SK-N-SH treated with all-trans-retinoic acid at 6 μM for 48 hours (cell line): ENCODE measurements around the gene TMC2.

Source experiments
- ATAC-seq: fragments of 200-7000 bp; cut with Tn5 transposase; 3 replicates; pipeline ENCODE4 v1.9.1; 2020; ENCODE audit warnings: mild to moderate bottlenecking, moderate library complexity
- BACH2 ChIP-seq: fragments of 250-450 bp; sonication (Bioruptor Pico); IDR thresholded peaks from 2 replicates; pipeline ENCODE4 v1.9.0; 2021; ENCODE audit warnings: mild to moderate bottlenecking, borderline replicate concordance
- CREB5 ChIP-seq: fragments of 250-450 bp; sonication (Bioruptor Pico); IDR thresholded peaks from 2 replicates; pipeline ENCODE4 v1.5.1; 2020; ENCODE audit warnings: low read depth, mild to moderate bottlenecking, moderate library complexity
- CSDC2 ChIP-seq: fragments of 250-450 bp; sonication (Bioruptor Pico); IDR thresholded peaks from 2 replicates; pipeline ENCODE4 v1.5.0; 2020; ENCODE audit warnings: mild to moderate bottlenecking, moderate library complexity
- CSRNP3 ChIP-seq: fragments of 250-450 bp; sonication (Bioruptor Pico); IDR thresholded peaks from 2 replicates; pipeline ENCODE4 v1.5.1; 2021; ENCODE audit warnings: mild to moderate bottlenecking, moderate library complexity
- ESRRG ChIP-seq: fragments of 250-450 bp; sonication (Bioruptor Pico); IDR thresholded peaks from 2 replicates; pipeline ENCODE4 v1.6.1; 2021; ENCODE audit warnings: mild to moderate bottlenecking
- GLIS3 ChIP-seq: fragments of 250-450 bp; sonication (Bioruptor Pico); IDR thresholded peaks from 2 replicates; pipeline ENCODE4 v1.5.0; 2020; ENCODE audit warnings: mild to moderate bottlenecking, moderate library complexity
- ISL1 ChIP-seq: fragments of 250-450 bp; sonication (Bioruptor Pico); IDR thresholded peaks from 2 replicates; pipeline ENCODE4 v2.1.2; 2022; ENCODE audit warnings: mild to moderate bottlenecking, moderate library complexity
- OSR1 ChIP-seq: fragments of 250-450 bp; sonication (Bioruptor Pico); IDR thresholded peaks from 2 replicates; pipeline ENCODE4 v1.8.0; 2022; ENCODE audit warnings: moderate library complexity, mild to moderate bottlenecking, inconsistent platforms
- PPARA ChIP-seq: fragments of 250-450 bp; sonication (Bioruptor Pico); IDR thresholded peaks from 2 replicates; pipeline ENCODE4 v1.5.0; 2020; ENCODE audit warnings: mild to moderate bottlenecking, borderline replicate concordance
- RARB ChIP-seq: fragments of 250-450 bp; sonication (Bioruptor Pico); IDR thresholded peaks from 2 replicates; pipeline ENCODE4 v1.8.0; 2021; ENCODE audit warnings: mild to moderate bottlenecking, moderate library complexity
- SNAI2 ChIP-seq: fragments of 250-450 bp; sonication (Bioruptor Pico); IDR thresholded peaks from 2 replicates; pipeline ENCODE4 v1.5.0; 2020; ENCODE audit warnings: mild to moderate bottlenecking, moderate library complexity
- TCF4 ChIP-seq: fragments of 250-450 bp; sonication (Bioruptor Pico); IDR thresholded peaks from 2 replicates; pipeline ENCODE4 v1.8.0; 2021; ENCODE audit warnings: mild to moderate bottlenecking, moderate library complexity, borderline replicate concordance
- TOX ChIP-seq: fragments of 250-450 bp; sonication (Bioruptor Pico); IDR thresholded peaks from 2 replicates; pipeline ENCODE4 v1.8.0; 2021; ENCODE audit warnings: mild to moderate bottlenecking, moderate library complexity, borderline replicate concordance
- TSHZ2 ChIP-seq: fragments of 250-450 bp; sonication (Bioruptor Pico); IDR thresholded peaks from 2 replicates; pipeline ENCODE4 v1.5.0; 2020; ENCODE audit warnings: mild to moderate bottlenecking, moderate library complexity
- ZC3H10 ChIP-seq: fragments of 250-450 bp; sonication (Bioruptor Pico); IDR thresholded peaks from 2 replicates; pipeline ENCODE4 v1.5.1; 2021; ENCODE audit warnings: mild to moderate bottlenecking, moderate library complexity
- ZFP30 ChIP-seq: fragments of 450-650 bp; formaldehyde crosslinking; IDR thresholded peaks from 2 replicates; pipeline ENCODE4 v1.5.0; 2022; ENCODE audit warnings: mild to moderate bottlenecking, moderate library complexity
- ZNF70 ChIP-seq: fragments of 450-650 bp; formaldehyde crosslinking; IDR thresholded peaks from 2 replicates; pipeline ENCODE4 v1.5.0; 2020; ENCODE audit warnings: mild to moderate bottlenecking, moderate library complexity
- ZNF8 ChIP-seq: fragments of 450-650 bp; formaldehyde crosslinking; IDR thresholded peaks from 2 replicates; pipeline ENCODE4 v1.5.0; 2020; ENCODE audit warnings: mild to moderate bottlenecking, moderate library complexity
- TF ChIP-seq, protein P1 (sequence below): fragments of 250-450 bp; sonication (Bioruptor Pico); IDR thresholded peaks from 2 replicates; pipeline ENCODE4 v1.8.0; 2021; ENCODE audit warnings: low read depth, mild to moderate bottlenecking, moderate library complexity, borderline replicate concordance

The TMC2 gene

GRCh38 chr20:2633381-2633780 lies 97.0 kb downstream of the TMC2 start:
- TF ChIP-seq RARB (CRISPR knock-in tag) (no peak), CSRNP3 (no peak), TOX (CRISPR knock-in tag) (no peak), ZFP30 (CRISPR knock-in tag) (no peak)
- TF ChIP-seq, all 23 proteins: peak for 0
- no peak for ATAC-seq

DNA sequence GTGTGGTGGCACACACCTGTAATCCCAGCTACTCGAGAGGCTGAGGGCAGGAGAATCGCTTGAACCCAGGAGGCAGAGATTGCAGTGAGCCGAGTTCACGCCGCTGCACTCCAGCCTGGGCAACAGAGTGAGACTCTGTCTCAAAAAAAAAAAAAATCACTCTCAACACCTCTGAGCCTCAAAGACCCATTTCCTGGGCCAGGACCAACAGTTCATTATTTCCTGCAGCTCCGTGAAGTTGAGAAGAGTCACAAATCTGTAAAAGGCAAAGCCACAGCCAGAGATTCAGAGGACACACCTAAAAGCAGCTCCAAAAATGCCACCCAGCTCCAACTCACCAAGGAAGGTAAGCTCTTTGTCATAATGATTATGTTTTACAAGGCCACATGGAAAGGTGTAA lies 100.9 kb downstream of the TMC2 start:
- ATAC-seq: no peak
- TF ChIP-seq GLIS3 (CRISPR knock-in tag): no peak
- TF ChIP-seq, protein P1, sequence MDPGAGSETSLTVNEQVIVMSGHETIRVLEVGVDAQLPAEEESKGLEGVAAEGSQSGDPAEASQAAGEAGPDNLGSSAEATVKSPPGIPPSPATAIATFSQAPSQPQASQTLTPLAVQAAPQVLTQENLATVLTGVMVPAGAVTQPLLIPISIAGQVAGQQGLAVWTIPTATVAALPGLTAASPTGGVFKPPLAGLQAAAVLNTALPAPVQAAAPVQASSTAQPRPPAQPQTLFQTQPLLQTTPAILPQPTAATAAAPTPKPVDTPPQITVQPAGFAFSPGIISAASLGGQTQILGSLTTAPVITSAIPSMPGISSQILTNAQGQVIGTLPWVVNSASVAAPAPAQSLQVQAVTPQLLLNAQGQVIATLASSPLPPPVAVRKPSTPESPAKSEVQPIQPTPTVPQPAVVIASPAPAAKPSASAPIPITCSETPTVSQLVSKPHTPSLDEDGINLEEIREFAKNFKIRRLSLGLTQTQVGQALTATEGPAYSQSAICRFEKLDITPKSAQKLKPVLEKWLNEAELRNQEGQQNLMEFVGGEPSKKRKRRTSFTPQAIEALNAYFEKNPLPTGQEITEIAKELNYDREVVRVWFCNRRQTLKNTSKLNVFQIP (CRISPR knock-in tag): no peak
- no peak for TF ChIP-seq TSHZ2 (CRISPR knock-in tag)
- TF ChIP-seq SNAI2: no peak
- TF ChIP-seq ZNF8: no peak
- TF ChIP-seq TOX (CRISPR knock-in tag): no peak
- no peak for TF ChIP-seq BACH2 (CRISPR knock-in tag)
- TF ChIP-seq RARB (CRISPR knock-in tag): no peak
- no peak for TF ChIP-seq OSR1 (CRISPR knock-in tag)
- TF ChIP-seq ZC3H10 (CRISPR knock-in tag): no peak
- no peak for TF ChIP-seq ISL1 (CRISPR knock-in tag)
- no peak for TF ChIP-seq PPARA (CRISPR knock-in tag)

DNA sequence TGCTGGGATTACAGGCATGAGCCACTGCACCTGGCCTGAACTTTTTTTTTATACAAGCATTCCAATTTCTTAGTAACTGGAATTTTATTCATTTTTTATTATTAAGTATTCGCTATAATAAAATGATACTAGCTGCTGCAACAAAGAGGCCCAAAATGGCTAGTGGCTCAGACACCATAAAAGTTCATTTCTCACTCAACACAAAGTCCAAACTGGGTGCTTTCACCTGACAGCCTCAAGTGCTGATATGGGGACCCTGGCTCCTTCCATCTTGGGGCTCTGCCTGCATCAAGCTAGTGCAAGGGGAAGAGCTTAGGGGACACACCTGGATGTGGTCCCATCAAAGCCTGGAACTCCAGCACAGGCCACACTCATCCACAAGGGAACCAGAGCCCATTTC lies 103.9 kb downstream of the TMC2 start:
- TF ChIP-seq CSRNP3 (no peak), CREB5 (CRISPR knock-in tag) (no peak), BACH2 (CRISPR knock-in tag) (no peak), RARB (CRISPR knock-in tag) (no peak), TCF4 (CRISPR knock-in tag) (no peak), SNAI2 (no peak)
- ATAC-seq: no peak

DNA sequence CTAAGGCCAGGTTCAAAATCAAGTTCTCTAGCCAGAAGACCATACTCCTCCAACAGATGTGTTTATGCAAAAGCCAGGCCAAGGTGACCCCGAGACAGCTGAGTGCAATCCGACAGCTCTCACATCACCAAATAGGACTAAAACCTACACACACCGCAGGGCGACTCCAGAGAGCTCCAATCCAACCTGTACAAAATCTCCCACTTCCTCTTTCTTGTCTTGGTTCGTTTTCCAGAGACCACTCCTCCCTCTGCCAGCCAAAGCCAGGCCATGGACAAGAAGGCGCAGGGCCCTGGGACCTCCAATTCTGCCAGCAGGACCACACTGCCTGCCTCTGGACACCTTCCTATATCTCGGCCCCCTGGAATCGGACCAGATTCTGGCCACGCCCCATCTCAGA lies 104.5 kb downstream of the TMC2 start:
- ATAC-seq: no peak
- TF ChIP-seq GLIS3 (CRISPR knock-in tag): no peak

GRCh38 chr20:2643708-2644107 lies 107.3 kb downstream of the TMC2 start:
- ATAC-seq: no peak
- TF ChIP-seq, protein P1 (CRISPR knock-in tag): no peak
- no peak for TF ChIP-seq ZNF70 (CRISPR knock-in tag)
- no peak for TF ChIP-seq ZNF8
- TF ChIP-seq ESRRG (CRISPR knock-in tag): no peak
- no peak for TF ChIP-seq CSDC2 (CRISPR knock-in tag)
- TF ChIP-seq CREB5 (CRISPR knock-in tag): no peak
- no peak for TF ChIP-seq TSHZ2 (CRISPR knock-in tag)
- no peak for TF ChIP-seq SNAI2
- no peak for TF ChIP-seq OSR1 (CRISPR knock-in tag)
